Body of pancreas (tissue), 4 donors: Measurements from ENCODE around the gene KRT15. TPM values are rescaled to one million over a fixed set of nuclear protein-coding genes. Genes with fewer than 3 reads are reported as not detected.

Experiments used
- ATAC-seq: fragments of 150-250 bp; one replicate; pipeline ENCODE4 v1.9.1; 2016
- DNase-seq, 4 donors: peaks; one replicate each; pipeline ENCODE4 v3.0.0-alpha.2; 2019
- H3K27ac ChIP-seq, 4 donors: fragments of 200-600 bp; sonication (generic); 1 replicate in 3 of 4; 2 replicates in 1 of 4; pipeline versions ENCODE4 v1.5.1 to v1.6.1; 2016 to 2019; ENCODE audit warnings: mild to moderate bottlenecking in 1 of 4, mixed read lengths in 1 of 4, moderate library complexity in 1 of 4
- H3K27me3 ChIP-seq, 2 donors: fragments of 200-600 bp; sonication (generic); one replicate each; pipeline ENCODE4 v1.6.0; 2016; ENCODE audit warnings: mild to moderate bottlenecking in 1 of 2
- H3K36me3 ChIP-seq, 2 donors: fragments of 200-600 bp; sonication (generic); replicated peaks in 1 of 2; 2 replicates each; pipeline ENCODE4 v1.5.1; 2016; ENCODE audit warnings: low read depth in 2 of 2; ENCODE audit not compliant: insufficient read depth in 1 of 2
- H3K4me1 ChIP-seq: fragments of 200-600 bp; sonication (generic); one replicate; pipeline ENCODE4 v1.6.0; 2016
- H3K4me3 ChIP-seq, 2 donors: fragments of 200-600 bp; sonication (generic); 1 replicate in 1 of 2; 2 replicates in 1 of 2; pipeline ENCODE4 v1.5.1; 2016 to 2019
- H3K9me3 ChIP-seq, 3 donors: fragments of 200-600 bp; sonication (generic); 1 replicate in 2 of 3; 2 replicates in 1 of 3; pipeline ENCODE4 v1.5.1; 2016
- POLR2A ChIP-seq, 3 donors: fragments of 450-650 bp; IDR thresholded peaks; one replicate each; pipeline ENCODE4 v1.6.1; 2016; ENCODE audit warnings: antibody characterized with exemption in 3 of 3, mild to moderate bottlenecking in 2 of 3
- WGBS, 2 donors: methylation state at CpG; one replicate each; pipeline ENCODE4 v1.1.5; 2017; 5-methylcytosine and 5-hydroxymethylcytosine counted together
- intact Hi-C: fragments of 100-400 bp; cut with DNase I; formaldehyde crosslinking; loops from one replicate; pipeline ENCODE4 v1.15.1; 2023
- total RNA-seq, 2 donors: library from RNA; depleted of rRNA; stranded (reverse); fragments of >200 nt; gene quantifications; one replicate each; pipeline ENCODE4 v1.1.0, GENCODE V29; 2016
- TF ChIP-seq, protein P1 (sequence below), 7 experiments: fragments of 450-650 bp in 4 of 7; fragments of 200-600 bp in 3 of 7; sonication (generic) in 3 of 7; IDR thresholded peaks; one replicate each; pipeline ENCODE4 v1.5.1; 2016 to 2019; ENCODE audit warnings: antibody characterized with exemption in 7 of 7

Gene KRT15
- total RNA-seq, 2 donors from 2014 or later = 0.52 TPM; not detected in 1

DNA sequence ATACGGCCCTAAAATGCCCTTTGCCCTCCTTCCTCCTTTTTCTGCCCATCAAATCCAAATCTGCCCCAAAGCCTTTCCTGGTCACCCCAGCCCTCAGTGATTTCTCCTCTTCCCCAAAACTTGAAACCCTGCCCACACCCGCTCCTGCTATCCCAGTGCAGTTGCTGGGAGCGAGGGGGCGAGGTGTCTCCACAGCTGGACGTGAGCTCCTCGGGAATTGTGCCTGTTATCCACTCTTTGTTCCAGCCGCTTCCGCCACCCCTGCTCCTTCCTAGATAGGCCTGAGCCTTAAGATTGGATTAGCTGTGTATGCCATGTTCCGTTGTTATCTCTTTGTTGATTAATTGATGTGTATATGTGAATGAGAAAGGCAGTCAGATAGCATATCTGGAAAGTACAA, 35.2 kb downstream of the KRT15 start:
- no peak for TF ChIP-seq POLR2A (IDR thresholded peaks at IDR 0.05)
- TF ChIP-seq, protein P1, sequence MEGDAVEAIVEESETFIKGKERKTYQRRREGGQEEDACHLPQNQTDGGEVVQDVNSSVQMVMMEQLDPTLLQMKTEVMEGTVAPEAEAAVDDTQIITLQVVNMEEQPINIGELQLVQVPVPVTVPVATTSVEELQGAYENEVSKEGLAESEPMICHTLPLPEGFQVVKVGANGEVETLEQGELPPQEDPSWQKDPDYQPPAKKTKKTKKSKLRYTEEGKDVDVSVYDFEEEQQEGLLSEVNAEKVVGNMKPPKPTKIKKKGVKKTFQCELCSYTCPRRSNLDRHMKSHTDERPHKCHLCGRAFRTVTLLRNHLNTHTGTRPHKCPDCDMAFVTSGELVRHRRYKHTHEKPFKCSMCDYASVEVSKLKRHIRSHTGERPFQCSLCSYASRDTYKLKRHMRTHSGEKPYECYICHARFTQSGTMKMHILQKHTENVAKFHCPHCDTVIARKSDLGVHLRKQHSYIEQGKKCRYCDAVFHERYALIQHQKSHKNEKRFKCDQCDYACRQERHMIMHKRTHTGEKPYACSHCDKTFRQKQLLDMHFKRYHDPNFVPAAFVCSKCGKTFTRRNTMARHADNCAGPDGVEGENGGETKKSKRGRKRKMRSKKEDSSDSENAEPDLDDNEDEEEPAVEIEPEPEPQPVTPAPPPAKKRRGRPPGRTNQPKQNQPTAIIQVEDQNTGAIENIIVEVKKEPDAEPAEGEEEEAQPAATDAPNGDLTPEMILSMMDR (IDR thresholded peaks at IDR 0.05) = no peak
- H3K9me3 ChIP-seq = no peaks in the 10 kb centered on the region
- H3K4me3 ChIP-seq = no peak overlapping the region
- H3K36me3 ChIP-seq = no peaks in the 10 kb centered on the region
- WGBS, 2 donors = 44 to 60% methylated on average over 9 of the region's 9 CpGs
- H3K27ac ChIP-seq = no peak overlapping the region
- DNase-seq = no peak
- no peaks in the 10 kb centered on the region for H3K27me3 ChIP-seq
- H3K4me1 ChIP-seq = no peaks in the 10 kb centered on the region
- ATAC-seq = no peak
- intact Hi-C loops = no loop called here

DNA sequence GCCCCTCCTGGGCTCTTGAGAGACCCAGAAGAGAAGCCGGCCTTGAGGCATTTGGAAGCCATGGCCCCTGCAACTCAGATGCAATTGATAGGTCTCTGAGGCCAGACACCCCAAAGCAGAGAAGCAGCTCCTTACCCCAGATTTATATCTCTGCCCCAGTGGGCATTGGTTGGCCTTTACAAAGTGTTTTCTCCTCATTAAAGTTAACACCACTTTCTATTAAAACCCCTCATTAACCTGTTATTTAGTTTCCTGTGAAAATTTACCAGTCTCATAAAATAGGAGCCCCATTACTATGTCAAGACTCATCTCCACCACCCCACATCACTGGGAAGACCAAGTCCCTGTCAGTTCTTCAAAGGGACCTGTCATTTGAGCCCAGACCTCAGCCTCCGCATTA, 37.7 kb downstream of the KRT15 start, which contains the start of gene KRT35:
KRT35 (minus strand) TSS at position 116 of the 400 bp plus-strand sequence; CDS start at position 62, 54 bp downstream.
- H3K36me3 ChIP-seq = no peaks in the 10 kb centered on the region
- no peaks in the 10 kb centered on the region for H3K9me3 ChIP-seq
- H3K27me3 ChIP-seq = no peaks in the 10 kb centered on the region
- intact Hi-C loops = no loop called here
- ATAC-seq = no peak
- no peaks in the 10 kb centered on the region for H3K4me1 ChIP-seq
- DNase-seq = no peak
- TF ChIP-seq POLR2A (IDR thresholded peaks at IDR 0.05) = no peak
- TF ChIP-seq, protein P1 (IDR thresholded peaks at IDR 0.05) = no peak
- H3K27ac ChIP-seq = no peak within 1 kb of the TSS
- 89 to 95% methylated on average over 2 of the region's 2 CpGs for WGBS, 2 donors
- H3K4me3 ChIP-seq = no peak within 1 kb of the TSS

DNA sequence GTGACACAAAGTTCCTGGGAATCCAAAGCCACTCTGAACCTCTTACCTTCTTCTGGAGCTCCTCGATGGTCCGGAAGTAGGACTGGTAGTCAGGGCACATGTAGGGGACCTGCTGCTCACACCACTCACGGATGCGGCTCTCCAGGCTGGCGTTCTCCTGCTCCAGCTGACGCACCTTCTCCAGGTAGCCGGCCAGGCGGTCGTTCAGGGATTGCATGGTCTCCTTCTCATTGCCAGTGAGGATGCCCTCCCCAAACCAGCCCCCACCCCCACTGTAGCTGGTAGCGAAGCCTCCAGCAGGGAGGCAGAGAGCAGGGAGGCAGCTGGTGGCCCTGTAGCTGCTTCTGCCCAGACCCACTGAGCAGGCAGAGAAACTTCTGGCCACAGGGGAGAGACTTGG, 38.1 kb downstream of the KRT15 start:
- no peaks in the 10 kb centered on the region for H3K27me3 ChIP-seq
- WGBS, 2 donors = 90 to 100% methylated on average over 1 to 9 of the region's 10 CpGs
- TF ChIP-seq, protein P1 (IDR thresholded peaks at IDR 0.05) = no peak
- TF ChIP-seq POLR2A (IDR thresholded peaks at IDR 0.05) = no peak
- no peak for DNase-seq
- no peaks in the 10 kb centered on the region for H3K9me3 ChIP-seq
- no peaks in the 10 kb centered on the region for H3K4me1 ChIP-seq
- no peak overlapping the region for H3K4me3 ChIP-seq
- H3K36me3 ChIP-seq = no peaks in the 10 kb centered on the region
- no peak for ATAC-seq
- intact Hi-C loops = no loop called here
- no peak overlapping the region for H3K27ac ChIP-seq

DNA sequence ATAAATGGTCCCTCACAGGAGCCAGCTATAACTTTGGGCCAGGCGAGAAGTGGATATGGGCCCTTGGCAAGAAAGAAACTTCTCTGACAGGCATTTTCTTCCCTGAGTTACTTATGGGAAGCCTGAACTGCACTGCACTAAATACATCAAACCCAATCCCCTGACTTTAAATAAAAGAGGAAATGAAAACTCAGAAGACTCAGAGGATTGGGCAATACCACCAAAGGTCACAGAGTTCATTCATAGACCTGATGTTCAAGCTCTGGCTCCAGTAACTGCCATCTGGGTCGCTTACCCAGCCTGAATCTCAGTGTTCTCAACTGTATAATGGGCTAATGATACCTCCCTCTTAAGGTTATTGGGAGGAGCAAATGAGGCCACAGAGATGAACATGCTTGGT, 38.6 kb downstream of the KRT15 start:
- intact Hi-C loops = no loop called here
- no peak overlapping the region for H3K4me3 ChIP-seq
- H3K27ac ChIP-seq = no peak overlapping the region
- no peaks in the 10 kb centered on the region for H3K36me3 ChIP-seq
- TF ChIP-seq, protein P1 (IDR thresholded peaks at IDR 0.05) = no peak
- WGBS, 2 donors = 38 to 42% methylated on average over 2 of the region's 2 CpGs
- no peaks in the 10 kb centered on the region for H3K4me1 ChIP-seq
- H3K9me3 ChIP-seq = no peaks in the 10 kb centered on the region
- ATAC-seq (no peak), DNase-seq (no peak)
- H3K27me3 ChIP-seq = no peaks in the 10 kb centered on the region

DNA sequence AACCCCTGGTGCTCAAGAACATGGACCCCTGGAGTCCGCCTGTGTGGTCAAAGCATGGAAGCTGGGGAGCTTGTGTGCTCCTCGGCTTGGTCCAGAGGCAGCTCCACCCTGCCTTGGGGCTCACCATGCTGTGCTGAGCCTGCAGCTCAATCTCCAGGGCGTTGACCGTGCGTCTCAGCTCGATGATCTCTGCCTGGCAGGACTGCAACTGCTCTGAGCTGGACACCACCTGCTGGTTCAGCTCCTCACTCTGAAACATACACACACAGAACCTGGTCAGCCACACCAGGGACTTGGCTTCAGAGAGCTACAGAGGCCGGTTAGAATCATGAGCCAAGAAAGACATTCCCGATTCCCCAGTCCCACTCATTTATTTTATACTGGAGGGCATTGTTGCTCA, 40.5 kb downstream of the KRT15 start:
- intact Hi-C loops = no loop called here
- WGBS, 2 donors = 60 to 75% methylated on average over 1 to 8 of the region's 8 CpGs
- Histone ChIP-seq H3K27ac (no peak overlapping the region), H3K27me3 (no peaks in the 10 kb centered on the region), H3K4me1 (no peaks in the 10 kb centered on the region), H3K9me3 (no peaks in the 10 kb centered on the region), H3K4me3 (no peak overlapping the region), H3K36me3 (no peaks in the 10 kb centered on the region)
- TF ChIP-seq, protein P1 (IDR thresholded peaks at IDR 0.05) = no peak
- TF ChIP-seq POLR2A (IDR thresholded peaks at IDR 0.05) = no peak
- DNase-seq (no peak), ATAC-seq (no peak)
